ENCODE data around the gene TSPAN16.

GRCh38 chr19:11261431-11261970 is 34.5 kb upstream of the TSPAN16 start:
- TF ChIP-seq EZH2 (optimal IDR thresholded peaks at IDR 0.05; ENCODE audit: low read depth, low read length) = no peak
- TF ChIP-seq CTCF (IDR thresholded peaks at IDR 0.05; ENCODE audit: low read length) = no peak

Data from MM.1S (cell line).